Measurements from ENCODE around the gene EHBP1L1.

The EHBP1L1 gene

DNA sequence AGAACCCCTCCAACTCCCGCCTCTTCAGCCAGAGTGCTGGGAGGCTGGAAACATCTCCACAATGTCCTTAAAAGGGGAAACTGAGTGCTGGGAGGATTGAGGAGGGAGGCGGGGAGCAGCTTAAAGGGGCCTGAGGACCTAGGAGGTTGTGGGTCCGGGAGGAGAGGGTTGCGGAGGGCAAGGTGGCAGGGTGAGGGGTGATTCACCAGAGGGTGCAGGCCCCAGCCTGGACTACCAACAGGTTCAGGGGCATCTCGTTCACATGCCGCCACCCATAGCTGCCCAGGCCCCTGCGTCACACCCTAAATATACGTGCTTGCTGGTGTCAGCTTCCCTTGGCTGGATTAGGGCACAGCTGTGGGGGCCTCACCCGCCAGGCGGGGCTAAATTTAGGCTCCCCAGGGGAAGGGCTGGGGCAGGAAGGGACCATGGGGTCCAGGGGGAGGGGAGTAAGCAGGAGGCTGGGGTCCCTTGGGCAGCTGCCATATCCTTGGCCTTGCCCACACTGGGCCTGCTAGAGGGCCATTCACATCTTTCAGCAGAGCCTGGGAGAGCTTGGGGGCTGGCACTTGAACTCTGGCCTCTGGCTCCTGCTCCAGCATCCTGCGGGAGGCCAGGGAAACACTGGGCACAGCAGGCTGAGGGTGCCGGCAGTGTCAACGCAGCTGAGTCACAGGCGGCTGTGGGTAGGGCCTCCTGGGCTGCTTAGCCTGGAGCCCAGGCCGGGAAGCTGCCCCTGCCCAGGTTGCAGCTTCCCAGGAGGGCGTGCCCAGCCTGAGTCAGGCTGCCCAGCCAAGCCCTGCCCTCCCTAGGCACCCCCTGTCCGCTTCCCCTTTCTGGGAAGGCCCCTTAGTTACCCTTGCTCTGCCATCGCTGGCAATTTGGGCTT is 1.3 kb downstream of the EHBP1L1 start:
- no peak for DNase-seq (ENCODE audit: low read depth in 2 of 2, low spot score in 1 of 2)

- no peak for DNase-seq (ENCODE audit: low read depth in 2 of 2, low spot score in 1 of 2)
Observed at GRCh38 chr11:65577756-65578109, 1.9 kb downstream of the EHBP1L1 start.

GRCh38 chr11:65578134-65578533 is 2.3 kb downstream of the EHBP1L1 start:
- no peak for DNase-seq (ENCODE audit: low read depth in 2 of 2, low spot score in 1 of 2)

DNA sequence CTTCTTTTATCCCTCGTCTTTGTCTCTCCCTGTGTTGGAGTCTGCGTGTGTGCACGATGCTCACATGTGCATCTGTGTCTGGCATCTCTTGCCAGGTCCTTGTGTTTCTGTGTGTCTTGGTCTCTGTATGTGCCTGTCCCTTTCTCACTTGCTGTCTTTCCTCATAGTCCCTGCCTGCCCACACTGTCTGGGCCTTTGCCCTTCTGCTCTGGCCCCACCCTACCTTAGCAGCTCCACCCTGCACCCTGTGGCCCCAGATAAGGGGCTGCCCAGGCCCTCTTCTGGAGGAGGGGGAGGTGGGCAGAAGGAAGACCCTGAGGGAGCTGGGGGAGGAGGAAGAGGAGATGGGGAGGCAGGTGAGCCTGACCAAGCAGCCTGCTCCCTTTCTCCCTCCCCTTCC is 2.8 kb downstream of the EHBP1L1 start:
- DNase-seq (ENCODE audit: low read depth in 2 of 2, low spot score in 1 of 2) = no peak

- no peak for DNase-seq (ENCODE audit: low read depth in 2 of 2, low spot score in 1 of 2)
Observed at GRCh38 chr11:65579291-65579690, 3.4 kb downstream of the EHBP1L1 start.

GRCh38 chr11:65580031-65580692 is 4.3 kb downstream of the EHBP1L1 start:
- no peak for DNase-seq (ENCODE audit: low read depth in 2 of 2, low spot score in 1 of 2)

DNA sequence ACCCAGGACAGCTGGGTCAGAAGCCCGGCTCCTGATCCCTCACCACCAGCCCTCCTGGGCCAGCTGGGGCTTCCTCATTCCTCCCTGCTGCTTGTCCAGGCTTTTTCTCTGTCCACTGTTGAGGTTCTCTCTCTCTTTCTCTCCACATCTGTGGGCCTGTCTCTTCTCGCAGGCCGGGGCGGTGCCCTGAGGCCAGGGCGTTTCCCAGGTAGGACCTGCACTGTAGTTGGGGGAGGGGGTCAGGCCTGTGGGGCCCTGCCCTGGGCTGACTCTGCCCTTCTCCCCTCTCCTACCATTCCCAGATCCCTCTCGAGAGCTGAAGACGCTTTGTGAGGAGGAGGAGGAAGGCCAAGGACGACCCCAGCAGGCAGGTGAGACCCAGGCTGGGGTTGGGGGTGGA is 4.9 kb downstream of the EHBP1L1 start:
- no peak for DNase-seq (ENCODE audit: low read depth in 2 of 2, low spot score in 1 of 2)

DNA sequence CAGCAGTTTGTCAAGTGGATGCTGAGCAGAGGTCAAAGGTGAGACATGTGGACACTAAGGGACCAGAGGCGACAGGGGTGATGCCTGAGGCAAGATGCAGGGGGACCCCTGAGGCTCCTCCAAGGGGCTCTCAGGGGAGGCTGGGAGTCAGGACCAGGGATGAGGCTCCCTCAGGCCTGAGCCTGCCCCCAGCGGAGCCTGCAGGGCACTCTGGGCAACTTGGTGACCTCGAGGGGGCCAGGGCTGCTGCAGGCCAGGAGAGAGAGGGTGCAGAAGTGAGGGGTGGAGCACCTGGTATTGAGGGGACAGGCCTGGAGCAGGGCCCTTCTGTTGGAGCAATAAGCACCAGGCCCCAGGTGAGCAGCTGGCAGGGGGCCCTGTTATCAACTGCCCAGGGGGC is 6.1 kb downstream of the EHBP1L1 start:
- DNase-seq (ENCODE audit: low read depth in 2 of 2, low spot score in 1 of 2) = no peak

GRCh38 chr11:65583589-65583988 is 7.7 kb downstream of the EHBP1L1 start:
- DNase-seq (ENCODE audit: low read depth in 2 of 2, low spot score in 1 of 2) = no peak

DNA sequence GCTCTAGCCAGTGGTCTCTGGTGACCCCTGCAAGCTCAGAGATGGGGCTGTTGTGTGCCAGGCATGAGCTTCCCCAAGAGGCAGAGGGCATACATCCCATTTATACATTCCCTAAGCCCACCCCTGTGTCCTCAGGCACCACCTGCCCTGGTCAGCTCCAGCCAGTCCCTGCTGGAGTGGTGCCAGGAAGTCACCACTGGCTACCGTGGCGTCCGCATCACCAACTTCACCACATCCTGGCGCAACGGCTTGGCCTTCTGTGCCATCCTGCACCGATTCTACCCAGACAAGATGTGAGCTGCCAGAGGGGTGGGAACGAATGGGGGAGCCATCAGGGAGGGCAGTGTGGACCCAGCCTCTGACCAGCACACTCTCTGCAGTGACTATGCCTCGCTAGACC is 8.3 kb downstream of the EHBP1L1 start:
- DNase-seq (ENCODE audit: low read depth in 2 of 2, low spot score in 1 of 2) = no peak

- DNase-seq (ENCODE audit: low read depth in 2 of 2, low spot score in 1 of 2) = no peak
Observed at GRCh38 chr11:65584723-65585171, 8.9 kb downstream of the EHBP1L1 start.

- no peak for DNase-seq (ENCODE audit: low read depth in 2 of 2, low spot score in 1 of 2)
Observed at GRCh38 chr11:65585396-65586246, 9.8 kb downstream of the EHBP1L1 start.

GRCh38 chr11:65586247-65586630 is 10.4 kb downstream of the EHBP1L1 start:
- DNase-seq (ENCODE audit: low read depth in 2 of 2, low spot score in 1 of 2) = no peak

DNA sequence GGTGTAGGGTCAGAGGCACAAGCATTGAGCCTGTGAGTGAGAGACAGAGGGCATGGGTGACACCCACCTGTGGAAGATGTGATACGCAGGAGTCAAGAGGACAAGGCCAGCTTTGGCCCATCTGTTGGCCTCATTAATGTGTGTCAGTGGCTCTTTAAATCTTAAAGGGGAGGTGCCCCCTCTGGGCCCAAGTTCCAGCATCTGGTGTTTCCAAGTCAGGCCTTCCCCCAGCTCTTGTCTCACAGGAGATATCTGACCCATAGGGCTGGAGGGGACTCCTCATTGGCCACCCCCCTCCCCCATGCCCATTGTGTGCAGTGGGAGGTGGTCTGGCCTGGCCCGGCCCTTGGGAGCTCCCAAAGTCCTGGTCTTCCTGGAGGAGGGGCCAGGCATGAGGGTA is 10.8 kb downstream of the EHBP1L1 start:
- no peak for DNase-seq (ENCODE audit: low read depth in 2 of 2, low spot score in 1 of 2)

GRCh38 chr11:65588199-65589054 is 12.6 kb downstream of the EHBP1L1 start:
- DNase-seq (ENCODE audit: low read depth in 2 of 2, low spot score in 1 of 2) = peak in 1 of 2 donors; percentile 61

GRCh38 chr11:65589444-65590239 is 13.8 kb downstream of the EHBP1L1 start:
- DNase-seq (ENCODE audit: low read depth in 2 of 2, low spot score in 1 of 2) = no peak

DNA sequence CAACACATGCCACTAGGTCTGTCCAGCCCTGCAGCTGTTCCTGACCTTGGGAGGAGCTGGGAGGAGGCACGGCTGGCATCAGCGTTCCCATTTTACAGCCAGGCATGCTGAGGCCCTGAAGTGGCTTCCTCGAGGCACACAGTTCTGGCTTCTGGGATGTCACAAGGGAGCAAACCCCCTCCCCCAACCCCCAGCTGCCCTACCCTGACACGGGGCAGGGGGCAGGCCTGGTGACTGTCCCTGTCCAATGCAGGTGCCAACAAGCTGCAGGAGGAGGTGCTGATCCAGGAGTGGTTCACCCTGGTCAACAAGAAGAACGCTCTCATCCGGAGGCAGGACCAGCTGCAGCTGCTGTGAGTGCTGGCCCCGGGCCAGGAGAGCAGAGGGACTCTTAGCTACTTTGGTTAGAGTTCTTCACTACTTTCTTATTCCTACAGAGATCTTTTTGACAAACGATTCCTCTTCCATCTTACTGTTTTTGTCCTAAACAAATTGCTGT is 14.4 kb downstream of the EHBP1L1 start:
- no peak for DNase-seq (ENCODE audit: low read depth in 2 of 2, low spot score in 1 of 2)

- no peak for DNase-seq (ENCODE audit: low read depth in 2 of 2, low spot score in 1 of 2)
Observed at GRCh38 chr11:65591939-65592857, 16.3 kb downstream of the EHBP1L1 start.
